Naive thymus-derived CD4-positive, alpha-beta T cell (primary cell): ENCODE measurements around the gene ZSWIM8. TPM values are rescaled to one million over a fixed set of nuclear protein-coding genes. Genes with fewer than 3 reads are reported as not detected.

Experiments
- ATAC-seq: fragments of 150-1000 bp; cut with Tn5 transposase; 2 replicates; pipeline ENCODE4 v1.10.0; 2021; ENCODE audit warnings: mild to moderate bottlenecking, moderate library complexity
- CTCF ChIA-PET: fragments of 350-600 bp; sonication (Branson Sonifier 250); formaldehyde crosslinking; loops from one replicate; lab custom pipeline; 2021; ENCODE audit warnings: antibody characterized with exemption; lab: Charles Lee
- POLR2A ChIA-PET: fragments of 350-600 bp; sonication (Branson Sonifier 250); formaldehyde crosslinking; loops from one replicate; lab custom pipeline; 2021; ENCODE audit warnings: antibody characterized with exemption, inconsistent platforms; lab: Charles Lee
- DNase-seq, 9 donors: peaks; one replicate each; pipeline versions ENCODE4 v3.0.0 to v3.0.0-alpha.2; 2020 to 2022; ENCODE audit warnings: mixed read lengths in 1 of 9
- H3K27ac ChIP-seq: one replicate; pipeline ENCODE4 v1.7.0; 2013; ENCODE audit warnings: mild to moderate bottlenecking, low read depth, low read length, moderate library complexity
- H3K27me3 ChIP-seq, 2 donors: one replicate each; pipeline ENCODE4 v1.7.0; 2013; ENCODE audit warnings: low read length in 2 of 2, mild to moderate bottlenecking in 2 of 2, moderate library complexity in 2 of 2; ENCODE audit not compliant: control insufficient read depth in 2 of 2, insufficient read depth in 2 of 2
- H3K36me3 ChIP-seq, 3 experiments: 1 replicate in 2 of 3; 2 replicates in 1 of 3; pipeline ENCODE4 v1.7.0; 2013; ENCODE audit warnings: low read length in 3 of 3, mild to moderate bottlenecking in 3 of 3, moderate library complexity in 1 of 3; ENCODE audit not compliant: insufficient read depth in 3 of 3, control insufficient read depth in 2 of 3
- H3K4me1 ChIP-seq, 2 donors: one replicate each; pipeline ENCODE4 v1.7.0; 2013; ENCODE audit warnings: low read length in 2 of 2, mild to moderate bottlenecking in 2 of 2, moderate library complexity in 1 of 2; ENCODE audit not compliant: control insufficient read depth in 2 of 2, insufficient read depth in 2 of 2
- H3K4me3 ChIP-seq: 2 replicates; pipeline ENCODE4 v1.7.0; 2013; ENCODE audit warnings: mild to moderate bottlenecking, low read length
- H3K9me3 ChIP-seq, 3 experiments: 1 replicate in 2 of 3; 2 replicates in 1 of 3; pipeline ENCODE4 v1.7.0; 2013; ENCODE audit warnings: low read length in 3 of 3; ENCODE audit not compliant: control insufficient read depth in 2 of 3
- H3K27ac Mint-ChIP-seq, 9 donors: one replicate each; pipeline ENCODE4 v1.8.0; 2020 to 2022; ENCODE audit warnings: mixed read lengths in 9 of 9, mild to moderate bottlenecking in 8 of 9, moderate library complexity in 5 of 9, inconsistent platforms in 2 of 9
- H3K27me3 Mint-ChIP-seq, 5 donors: one replicate each; pipeline ENCODE4 v1.8.0; 2021 to 2022; ENCODE audit warnings: mixed read lengths in 5 of 5, mild to moderate bottlenecking in 1 of 5
- H3K36me3 Mint-ChIP-seq, 5 donors: one replicate each; pipeline ENCODE4 v1.8.0; 2020 to 2022; ENCODE audit warnings: mixed read lengths in 5 of 5, mild to moderate bottlenecking in 3 of 5, inconsistent platforms in 1 of 5
- H3K4me1 Mint-ChIP-seq, 7 donors: one replicate each; pipeline ENCODE4 v1.8.0; 2020 to 2022; ENCODE audit warnings: mixed read lengths in 7 of 7, mild to moderate bottlenecking in 3 of 7, inconsistent platforms in 1 of 7
- H3K4me3 Mint-ChIP-seq, 10 donors: one replicate each; pipeline ENCODE4 v1.8.0; 2020 to 2022; ENCODE audit warnings: mild to moderate bottlenecking in 10 of 10, mixed read lengths in 10 of 10, moderate library complexity in 6 of 10, inconsistent platforms in 2 of 10
- H3K9me3 Mint-ChIP-seq, 11 donors: one replicate each; pipeline ENCODE4 v1.8.0; 2020 to 2022; ENCODE audit warnings: mixed read lengths in 11 of 11, mild to moderate bottlenecking in 4 of 11, inconsistent platforms in 1 of 11, moderate library complexity in 1 of 11
- intact Hi-C, 2 donors: fragments of 100-400 bp; cut with micrococcal nuclease; formaldehyde crosslinking; loops; one replicate each; pipeline ENCODE4 v1.15.1; 2023
- polyA plus RNA-seq, 2 donors: library from polyadenylated mRNA; unstranded; fragments of 300-500 nt; fragmentation: Illumina TruSeq; gene quantifications; one replicate each; pipeline ENCODE4 v1.2.3, GENCODE V29; 2021
- total RNA-seq, 6 experiments: library from RNA in 5 of 6; stranded (reverse) in 5 of 6; gene quantifications; 1 replicate in 5 of 6; 2 replicates in 1 of 6; pipeline ENCODE4 v1.2.3 and lab custom pipeline; 2021 to 2026

The ZSWIM8 gene
- total and polyA plus RNA-seq, 7 experiments from 2014 or later: 9.9 to 102 (median 82.0) TPM

- intact Hi-C loops: loop anchor here in 1 of 2 donors (5.0 to 10.0 kb wide), 2 partner anchors 152 to 365 kb away; partner anchors contain the start of gene ANXA7
- Histone ChIP-seq H3K4me3 (no peak overlapping the region), H3K36me3 (peaks cover 5 to 23% (median 17%) of the 10 kb centered on the region in 3 experiments), H3K4me1 (peaks cover 27 to 32% of the 10 kb centered on the region in 2 donors), H3K27me3 (no peaks in the 10 kb centered on the region), H3K9me3 (no peaks in the 10 kb centered on the region), H3K27ac (peak overlapping the region; percentile 22)
- Mint-ChIP-seq H3K36me3 (peaks cover 0 to 29% (median 7%) of the 10 kb centered on the region in 5 donors), H3K4me1 (peaks cover 35 to 63% (median 59%) of the 10 kb centered on the region in 7 donors), H3K27me3 (no peaks in the 10 kb centered on the region), H3K4me3 (peak overlapping the region; percentile 31 to 100 (median 70)), H3K27ac (peak overlapping the region in 8 of 9 donors; percentile 5 to 98 (median 49)), H3K9me3 (no peaks in the 10 kb centered on the region)
- CTCF ChIA-PET: interaction anchor here (0.7 to 1.2 kb wide), 3 partner anchors 11 to 210 kb away, joined by 3 read pairs; no protein-coding TSS in a partner anchor
- POLR2A ChIA-PET: interaction anchor here (0.6 to 13.2 kb wide), 5 partner anchors 8 to 43 kb away, joined by 3 to 185 read pairs (median 26); partner anchors contain the start of genes NDST2 and SEC24C
- ATAC-seq (no peak), DNase-seq (no peak)
Measured at GRCh38 chr10:73779539-73780197, 5.7 kb upstream of the ZSWIM8 start.

- H3K36me3 ChIP-seq: peaks cover 5 to 23% (median 17%) of the 10 kb centered on the region in 3 experiments
- H3K4me3 ChIP-seq: no peak overlapping the region
- Mint-ChIP-seq H3K36me3 (peaks cover 0 to 24% (median 7%) of the 10 kb centered on the region in 5 donors), H3K4me1 (peaks cover 35 to 63% (median 59%) of the 10 kb centered on the region in 7 donors), H3K27me3 (no peaks in the 10 kb centered on the region), H3K9me3 (peaks cover 0 to 1% (median 0%) of the 10 kb centered on the region in 11 donors), H3K4me3 (peak overlapping the region; percentile 87 to 100 (median 98)), H3K27ac (peak overlapping the region in 8 of 9 donors; percentile 27 to 98 (median 72))
- peaks cover 26 to 30% of the 10 kb centered on the region in 2 donors for H3K4me1 ChIP-seq
- peak overlapping the region; percentile 92 for H3K27ac ChIP-seq
- no peaks in the 10 kb centered on the region for H3K27me3 ChIP-seq
- POLR2A ChIA-PET: interaction anchor here (0.6 to 13.2 kb wide), 5 partner anchors 9 to 230 kb away, joined by 3 to 185 read pairs (median 26); partner anchors contain the start of genes NDST2 and SEC24C
- CTCF ChIA-PET: interaction anchor here (1.2 kb wide), 1 partner anchor 12 kb away, joined by 3 read pairs; no protein-coding TSS in a partner anchor
- DNase-seq (no peak), ATAC-seq (no peak)
- intact Hi-C loops: loop anchor here in 1 of 2 donors (5.0 kb wide), 1 partner anchor 153 kb away; no protein-coding TSS in a partner anchor
- no peaks in the 10 kb centered on the region for H3K9me3 ChIP-seq
Measured at GRCh38 chr10:73780301-73780700, 5.1 kb upstream of the ZSWIM8 start.

- H3K4me3 Mint-ChIP-seq: peak overlapping the region; percentile 87 to 100 (median 98)
- intact Hi-C loops: loop anchor here in 1 of 2 donors (1.0 to 5.0 kb wide), 2 partner anchors 9 to 154 kb away; a partner anchor contains a TSS
- POLR2A ChIA-PET: interaction anchor here (0.6 to 13.2 kb wide), 6 partner anchors 10 to 231 kb away, joined by 3 to 185 read pairs (median 16); partner anchors contain the start of genes NDST2 and SEC24C
Measured at GRCh38 chr10:73780966-73781365, 4.4 kb upstream of the ZSWIM8 start.

GRCh38 chr10:73781548-73781878 is 3.9 kb upstream of the ZSWIM8 start:
- ChIA-PET POLR2A (interaction anchor here (0.7 to 13.2 kb wide), 6 partner anchors 10 to 51 kb away, joined by 3 to 185 read pairs (median 16); partner anchors contain the start of genes NDST2 and SEC24C), CTCF (interaction anchor here (0.8 to 1.4 kb wide), 5 partner anchors 9 to 98 kb away, joined by 3 to 10 read pairs (median 4); partner anchors contain the start of gene CAMK2G)
- Mint-ChIP-seq H3K4me1 (peaks cover 38 to 64% (median 60%) of the 10 kb centered on the region in 7 donors), H3K4me3 (peak overlapping the region; percentile 87 to 100 (median 98)), H3K27me3 (no peaks in the 10 kb centered on the region), H3K36me3 (peaks cover 0 to 19% (median 8%) of the 10 kb centered on the region in 5 donors), H3K9me3 (peaks cover 0 to 2% (median 0%) of the 10 kb centered on the region in 11 donors), H3K27ac (peak overlapping the region; percentile 89 to 100 (median 98))
- ATAC-seq (no peak), DNase-seq (no peak)
- Histone ChIP-seq H3K27ac (peak overlapping the region; percentile 92), H3K4me3 (peak overlapping the region; percentile 98), H3K9me3 (no peaks in the 10 kb centered on the region), H3K4me1 (peaks cover 29 to 30% of the 10 kb centered on the region in 2 donors), H3K27me3 (no peaks in the 10 kb centered on the region), H3K36me3 (peaks cover 5 to 12% (median 12%) of the 10 kb centered on the region in 3 experiments)
- intact Hi-C loops: loop anchor here in 1 of 2 donors (1.0 to 5.0 kb wide), 2 partner anchors 9 to 154 kb away; a partner anchor contains a TSS

More at GRCh38 chr10:73780966-73781365, 4.4 kb upstream of the ZSWIM8 start:
- Mint-ChIP-seq H3K9me3 (peaks cover 0 to 2% (median 0%) of the 10 kb centered on the region in 11 donors), H3K27me3 (no peaks in the 10 kb centered on the region), H3K4me1 (peaks cover 33 to 60% (median 54%) of the 10 kb centered on the region in 7 donors), H3K27ac (peak overlapping the region; percentile 47 to 99 (median 89)), H3K36me3 (peaks cover 0 to 17% (median 7%) of the 10 kb centered on the region in 5 donors)
- DNase-seq: no peak
- peak overlapping the region; percentile 98 for H3K4me3 ChIP-seq
- H3K36me3 ChIP-seq: peaks cover 5 to 16% (median 12%) of the 10 kb centered on the region in 3 experiments
- no peaks in the 10 kb centered on the region for H3K9me3 ChIP-seq
- peaks cover 24 to 25% of the 10 kb centered on the region in 2 donors for H3K4me1 ChIP-seq
- CTCF ChIA-PET: interaction anchor here (0.8 to 1.3 kb wide), 2 partner anchors 9 to 11 kb away, joined by 3 to 10 read pairs; a partner anchor contains a TSS
- H3K27ac ChIP-seq: peak overlapping the region; percentile 92
- H3K27me3 ChIP-seq: no peaks in the 10 kb centered on the region
- ATAC-seq: no peak

- Mint-ChIP-seq H3K4me3 (peak within 1 kb of the TSS; percentile 87 to 100 (median 98)), H3K27ac (peak within 1 kb of the TSS; percentile 89 to 100 (median 98)), H3K4me1 (peaks cover 35 to 65% (median 59%) of the 10 kb centered on the region in 7 donors), H3K36me3 (peaks cover 0 to 16% (median 5%) of the 10 kb centered on the region in 5 donors), H3K9me3 (peaks cover 0 to 2% (median 0%) of the 10 kb centered on the region in 11 donors), H3K27me3 (no peaks in the 10 kb centered on the region)
- ATAC-seq (peak; percentile 76), DNase-seq (peak; percentile 73 to 92 (median 88))
- H3K27ac ChIP-seq: peak within 1 kb of the TSS; percentile 92
- peaks cover 32 to 36% of the 10 kb centered on the region in 2 donors for H3K4me1 ChIP-seq
- H3K27me3 ChIP-seq: no peaks in the 10 kb centered on the region
- peak within 1 kb of the TSS; percentile 98 for H3K4me3 ChIP-seq
- intact Hi-C loops: loop anchor here in 1 of 2 donors (1.0 to 5.0 kb wide), 2 partner anchors 10 to 155 kb away; a partner anchor contains a TSS
- H3K9me3 ChIP-seq: no peaks in the 10 kb centered on the region
- POLR2A ChIA-PET: interaction anchor here (0.6 to 13.2 kb wide), 7 partner anchors 11 to 301 kb away, joined by 3 to 185 read pairs (median 6); partner anchors contain the start of genes NDST2 and SEC24C
- H3K36me3 ChIP-seq: peaks cover 5 to 12% (median 8%) of the 10 kb centered on the region in 3 experiments
- CTCF ChIA-PET: interaction anchor here (0.8 to 1.4 kb wide), 6 partner anchors 9 to 97 kb away, joined by 3 to 10 read pairs (median 4); partner anchors contain the start of gene CAMK2G
Measured at GRCh38 chr10:73781879-73782748, 3.3 kb upstream of the ZSWIM8 start, which contains the start of gene CHCHD1. TSS of gene CHCHD1 (plus strand) at chr10:73782048. CDS start at chr10:73782076, 28 bp downstream.
